Measurements from ENCODE around the gene EXOC4.

Gene EXOC4

GRCh38 chr7:133590795-133591194, 337.9 kb downstream of the EXOC4 start:
- Histone ChIP-seq H3K4me3 (no peak overlapping the region), H3K27ac (no peak overlapping the region)
- TF ChIP-seq, protein P1, sequence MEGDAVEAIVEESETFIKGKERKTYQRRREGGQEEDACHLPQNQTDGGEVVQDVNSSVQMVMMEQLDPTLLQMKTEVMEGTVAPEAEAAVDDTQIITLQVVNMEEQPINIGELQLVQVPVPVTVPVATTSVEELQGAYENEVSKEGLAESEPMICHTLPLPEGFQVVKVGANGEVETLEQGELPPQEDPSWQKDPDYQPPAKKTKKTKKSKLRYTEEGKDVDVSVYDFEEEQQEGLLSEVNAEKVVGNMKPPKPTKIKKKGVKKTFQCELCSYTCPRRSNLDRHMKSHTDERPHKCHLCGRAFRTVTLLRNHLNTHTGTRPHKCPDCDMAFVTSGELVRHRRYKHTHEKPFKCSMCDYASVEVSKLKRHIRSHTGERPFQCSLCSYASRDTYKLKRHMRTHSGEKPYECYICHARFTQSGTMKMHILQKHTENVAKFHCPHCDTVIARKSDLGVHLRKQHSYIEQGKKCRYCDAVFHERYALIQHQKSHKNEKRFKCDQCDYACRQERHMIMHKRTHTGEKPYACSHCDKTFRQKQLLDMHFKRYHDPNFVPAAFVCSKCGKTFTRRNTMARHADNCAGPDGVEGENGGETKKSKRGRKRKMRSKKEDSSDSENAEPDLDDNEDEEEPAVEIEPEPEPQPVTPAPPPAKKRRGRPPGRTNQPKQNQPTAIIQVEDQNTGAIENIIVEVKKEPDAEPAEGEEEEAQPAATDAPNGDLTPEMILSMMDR (IDR thresholded peaks at IDR 0.05) = no peak
- no peak for DNase-seq (ENCODE audit: low spot score)

DNA sequence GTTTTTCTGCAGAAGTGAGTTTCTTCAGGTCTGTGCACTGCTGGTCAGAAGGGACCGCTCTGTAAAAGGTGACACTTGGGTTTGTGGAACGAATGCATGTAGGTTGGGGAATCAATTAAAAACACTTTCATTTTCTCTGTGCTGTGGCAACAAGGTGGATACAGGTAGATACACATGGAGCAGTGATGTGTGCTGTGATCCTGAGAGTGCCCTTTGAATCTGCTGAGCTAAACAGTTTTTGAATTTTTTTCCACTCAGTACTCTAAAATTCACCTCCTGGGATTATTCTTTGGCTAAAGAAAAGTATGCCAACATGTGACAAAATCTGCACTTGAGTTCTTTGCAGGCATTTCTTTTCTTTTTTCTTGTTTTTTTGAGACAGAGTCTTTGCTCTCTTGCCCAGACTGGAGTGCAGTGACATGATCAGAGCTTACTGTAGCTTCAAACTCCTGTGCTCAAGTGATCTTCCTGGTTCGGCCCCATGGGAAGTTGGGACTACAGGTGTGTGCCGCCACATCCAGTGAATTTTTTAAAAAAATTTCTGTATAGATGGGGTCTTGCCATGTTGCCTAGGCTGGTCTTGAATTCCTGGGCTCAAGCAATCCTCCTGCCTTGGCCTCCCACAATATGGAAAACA, 338.9 kb downstream of the EXOC4 start:
- H3K4me3 ChIP-seq = no peak overlapping the region
- DNase-seq (ENCODE audit: low spot score) = no peak
- TF ChIP-seq, protein P1 (IDR thresholded peaks at IDR 0.05) = no peak

GRCh38 chr7:133593561-133593960, 340.7 kb downstream of the EXOC4 start:
- H3K4me3 ChIP-seq = no peak overlapping the region
- DNase-seq (ENCODE audit: low spot score) = no peak
- TF ChIP-seq, protein P1 (IDR thresholded peaks at IDR 0.05) = no peak
- H3K27ac ChIP-seq = no peak overlapping the region

More for the DNA sequence above, 338.9 kb downstream of the EXOC4 start:
- H3K27ac ChIP-seq = no peak overlapping the region

GRCh38 chr7:133601617-133602016, 348.7 kb downstream of the EXOC4 start:
- TF ChIP-seq, protein P1 (IDR thresholded peaks at IDR 0.05) = no peak
- H3K4me3 ChIP-seq = no peak overlapping the region
- H3K27ac ChIP-seq = no peak overlapping the region
- no peak for DNase-seq (ENCODE audit: low spot score)

DNA sequence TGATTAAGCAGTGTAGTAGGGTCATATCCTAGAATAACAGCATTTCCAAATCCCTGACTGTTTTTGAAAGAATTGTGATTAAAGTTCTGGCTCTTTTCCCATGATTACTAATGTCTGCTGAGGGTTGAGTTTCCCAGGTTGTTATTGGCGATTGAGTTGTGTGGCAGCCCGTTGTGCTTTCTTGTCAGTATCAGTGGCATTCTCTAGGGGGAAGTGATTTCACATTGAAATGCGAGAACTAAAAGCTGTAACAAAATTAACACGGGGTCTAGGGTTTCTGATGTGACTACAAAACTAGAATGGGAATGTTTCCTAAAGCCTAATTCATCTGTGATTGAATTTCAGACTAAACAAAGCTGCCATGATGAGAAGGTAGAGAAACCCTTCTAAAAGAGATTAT, 349.4 kb downstream of the EXOC4 start:
- TF ChIP-seq, protein P1 (IDR thresholded peaks at IDR 0.05) = no peak
- Histone ChIP-seq H3K4me3 (no peak overlapping the region), H3K27ac (no peak overlapping the region)
- DNase-seq (ENCODE audit: low spot score) = no peak

DNA sequence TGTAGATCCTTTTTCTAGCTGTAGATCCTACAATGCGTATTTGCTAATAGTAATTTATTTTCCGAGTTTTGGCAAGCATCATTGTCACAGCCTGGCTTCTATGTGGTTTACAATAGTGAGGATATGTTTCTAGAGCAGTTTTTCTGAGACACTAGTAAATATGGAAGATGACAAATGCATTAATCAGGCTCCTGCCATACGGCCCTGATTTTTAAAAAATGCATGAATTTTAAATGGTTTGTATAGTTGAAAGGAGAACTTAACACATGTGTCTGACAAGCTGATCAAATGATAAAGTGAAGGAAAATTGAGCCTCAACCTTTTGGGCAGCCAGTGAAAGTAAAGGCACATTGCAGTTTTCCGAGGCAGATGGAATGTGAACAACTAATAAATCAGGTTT, 354.1 kb downstream of the EXOC4 start:
- TF ChIP-seq, protein P1 (IDR thresholded peaks at IDR 0.05) = no peak
- Histone ChIP-seq H3K4me3 (no peak overlapping the region), H3K27ac (no peak overlapping the region)
- no peak for DNase-seq (ENCODE audit: low spot score)

GRCh38 chr7:133609806-133610205, 356.9 kb downstream of the EXOC4 start:
- DNase-seq (ENCODE audit: low spot score) = no peak
- TF ChIP-seq, protein P1 (IDR thresholded peaks at IDR 0.05) = no peak
- Histone ChIP-seq H3K4me3 (no peak overlapping the region), H3K27ac (no peak overlapping the region)

All from coronary artery (tissue), 2 donors.